Measurements from ENCODE around the gene SMYD1.

SMYD1 gene

DNA sequence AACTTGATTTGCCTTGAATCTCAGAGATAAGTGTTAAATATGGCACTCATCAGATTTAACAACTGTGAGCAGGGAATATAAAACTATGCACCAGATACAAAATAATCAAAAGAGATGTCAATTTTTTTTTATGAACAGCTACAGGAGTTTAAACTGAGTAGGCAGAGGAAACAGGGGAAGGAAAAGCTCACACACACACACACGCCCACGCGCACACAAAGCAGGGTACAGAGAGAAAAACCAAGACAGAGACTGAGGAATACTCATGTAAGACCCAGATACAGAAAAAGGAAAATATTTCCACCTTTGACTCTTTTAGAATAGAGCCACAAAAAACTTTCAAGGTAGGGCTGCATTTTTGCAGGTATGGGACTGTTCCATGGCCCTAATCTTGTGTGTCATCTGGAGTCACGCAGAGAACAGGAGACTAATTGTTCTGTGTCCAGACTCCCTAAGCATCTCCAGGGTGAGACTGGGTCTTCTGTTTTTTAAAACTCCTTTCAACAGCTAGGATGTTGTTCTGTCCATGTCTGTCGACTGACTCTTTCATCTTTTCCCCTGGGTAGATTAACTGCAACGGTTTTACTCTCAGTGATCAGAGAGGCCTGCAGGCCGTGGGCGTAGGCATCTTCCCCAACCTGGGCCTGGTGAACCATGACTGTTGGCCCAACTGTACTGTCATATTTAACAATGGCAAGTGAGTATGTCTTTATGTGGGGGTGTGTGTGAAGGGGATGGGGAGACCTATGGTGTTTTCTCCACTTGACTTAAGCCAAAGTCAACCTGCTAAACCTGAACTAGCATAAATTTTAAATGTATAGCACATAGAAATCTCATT, 23.0 kb downstream of the SMYD1 start:
- peak; percentile 46 to 69 (median 47) for DNase-seq

DNA sequence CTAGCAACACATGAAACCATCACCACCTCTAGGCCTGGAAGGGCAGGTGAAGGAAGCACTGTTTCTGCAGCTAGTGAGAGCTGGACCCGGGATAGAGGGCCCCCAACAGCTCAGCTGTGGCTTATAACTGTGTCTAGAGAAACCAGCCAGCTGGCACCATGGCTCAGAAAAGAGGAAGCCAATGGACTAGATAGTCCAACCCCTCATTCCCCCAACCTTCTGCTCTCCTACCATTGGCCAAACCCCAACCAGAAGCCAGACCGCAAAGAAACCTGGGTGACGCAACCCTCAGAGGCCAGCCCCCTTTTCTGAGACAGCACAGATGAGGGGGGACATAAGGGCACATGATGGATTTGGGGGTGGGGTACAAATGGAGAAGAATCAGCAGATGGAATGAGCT, 24.3 kb downstream of the SMYD1 start:
- DNase-seq: peak in 2 of 3 donors; percentile 5 to 25

DNA sequence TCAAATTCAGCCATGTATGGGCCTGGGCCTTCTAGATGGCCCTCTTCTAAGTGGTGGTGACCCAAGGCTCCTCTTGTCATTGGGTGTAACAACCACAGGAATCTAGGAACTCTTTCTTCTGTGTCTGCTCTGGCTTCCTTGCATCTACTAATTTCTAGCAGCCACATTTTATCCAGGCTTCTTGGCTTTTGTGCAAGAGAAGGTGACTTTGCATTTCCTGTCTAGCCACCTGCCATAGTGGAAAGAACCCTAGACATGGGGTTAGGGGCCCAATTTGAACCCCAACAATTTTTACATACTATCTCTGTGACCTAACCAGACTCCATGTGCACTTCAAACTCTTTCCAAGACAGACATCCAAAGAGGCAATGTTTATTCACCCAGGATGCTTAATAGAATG, 25.1 kb downstream of the SMYD1 start:
- DNase-seq: no peak

DNA sequence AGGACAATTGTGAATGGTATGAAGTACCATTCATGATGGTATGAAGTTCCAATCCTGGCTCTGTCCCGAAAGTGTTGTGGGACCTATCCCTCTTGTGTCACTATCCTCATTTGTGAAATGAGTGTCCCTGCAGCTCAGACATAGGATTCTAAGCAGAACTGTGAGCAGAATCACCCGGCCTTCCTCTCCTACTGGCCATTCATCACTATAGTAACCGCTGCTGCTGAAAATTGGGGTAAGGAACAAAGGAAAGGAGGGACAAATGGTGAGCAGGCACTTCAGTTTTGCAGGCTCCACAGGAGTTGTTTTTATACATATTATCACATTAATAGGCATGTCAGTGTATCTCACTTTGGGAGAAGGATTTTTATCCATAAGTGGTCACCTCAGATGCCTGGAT, 27.4 kb downstream of the SMYD1 start:
- no peak for DNase-seq

DNA sequence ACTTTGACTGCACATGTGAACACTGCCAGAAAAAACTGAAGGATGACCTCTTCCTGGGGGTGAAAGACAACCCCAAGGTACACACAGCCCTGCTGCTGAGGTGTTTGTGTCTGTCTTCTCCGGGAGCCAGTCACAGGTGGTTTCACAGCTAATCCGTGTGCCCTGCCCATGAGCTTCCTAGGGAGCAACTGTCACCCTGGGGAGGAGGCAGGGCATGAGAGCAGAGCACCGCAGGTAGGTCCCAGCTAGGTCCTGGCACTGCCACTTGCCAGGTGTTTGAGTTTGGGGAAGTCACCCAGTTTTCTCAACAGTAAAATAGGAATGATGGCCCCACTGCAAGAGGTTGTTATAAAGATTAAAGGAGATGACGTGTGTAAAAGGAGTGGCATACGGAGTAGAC, 29.1 kb downstream of the SMYD1 start:
- DNase-seq: no peak

DNA sequence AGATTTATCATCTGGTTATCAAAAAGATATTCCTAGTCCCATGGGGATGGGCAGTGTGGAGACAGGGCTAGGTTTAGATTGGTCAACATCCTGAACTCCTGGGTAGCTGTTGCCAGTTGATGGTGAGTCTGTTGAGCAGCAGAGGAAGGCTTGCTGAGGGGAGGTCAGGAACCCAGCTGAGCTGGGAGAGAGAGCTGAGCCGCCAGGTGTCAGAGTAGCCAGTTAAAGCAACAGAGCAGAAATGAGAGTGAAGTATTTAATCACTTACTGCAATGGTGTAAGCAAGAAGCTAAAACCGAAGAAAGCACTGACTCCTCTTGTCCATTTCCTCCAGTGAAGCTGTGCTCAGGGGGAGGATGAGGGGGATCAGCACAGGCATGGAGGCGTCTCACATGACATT, 29.6 kb downstream of the SMYD1 start:
- DNase-seq: no peak

DNA sequence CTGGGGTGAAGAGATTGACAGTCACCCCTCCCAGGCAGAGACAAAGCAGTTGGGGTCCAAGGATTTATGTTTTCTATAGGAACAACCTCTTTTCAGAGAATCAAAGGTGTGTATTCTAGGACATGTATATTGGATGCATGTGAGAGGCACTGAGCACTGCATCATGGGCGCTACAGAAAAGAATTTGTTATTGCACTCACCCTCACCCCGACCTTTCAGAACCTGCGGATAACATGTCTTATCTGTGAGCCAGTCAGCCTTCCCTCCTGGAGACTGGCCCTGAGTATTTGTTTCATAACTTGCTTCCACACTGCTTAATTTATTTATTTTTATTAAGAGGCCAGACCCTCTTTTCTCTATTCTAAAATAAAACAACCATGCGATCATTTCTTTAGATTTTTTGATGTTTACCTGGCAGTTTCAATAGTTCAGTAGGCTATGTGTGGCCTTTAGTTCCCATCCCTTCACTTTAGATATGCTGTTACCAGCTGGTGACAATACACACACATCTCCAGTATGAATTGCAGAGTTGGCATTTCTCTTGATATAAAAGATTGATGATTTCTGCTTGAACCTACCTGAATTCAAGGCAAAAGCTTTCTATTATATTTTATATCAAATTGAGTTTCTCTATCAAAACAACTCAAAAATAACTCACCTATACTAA, 30.4 kb downstream of the SMYD1 start:
- no peak for DNase-seq

DNA sequence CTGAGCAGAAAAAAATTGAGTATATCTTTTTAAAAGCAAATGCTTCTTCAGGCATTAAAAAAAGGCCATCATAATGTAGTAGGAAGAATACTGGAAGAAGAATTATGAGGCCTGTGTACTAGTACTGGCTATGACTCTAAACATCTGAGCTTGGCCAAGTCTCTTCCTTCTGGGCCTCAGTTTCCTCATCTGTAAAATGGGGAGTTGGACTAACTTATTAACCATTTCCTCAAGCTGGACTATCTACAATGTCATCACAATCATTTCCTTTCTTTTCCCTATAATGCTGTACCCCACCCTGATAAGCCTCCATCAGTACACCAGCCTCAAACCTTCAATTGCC, 30.9 kb downstream of the SMYD1 start:
- no peak for DNase-seq

DNA sequence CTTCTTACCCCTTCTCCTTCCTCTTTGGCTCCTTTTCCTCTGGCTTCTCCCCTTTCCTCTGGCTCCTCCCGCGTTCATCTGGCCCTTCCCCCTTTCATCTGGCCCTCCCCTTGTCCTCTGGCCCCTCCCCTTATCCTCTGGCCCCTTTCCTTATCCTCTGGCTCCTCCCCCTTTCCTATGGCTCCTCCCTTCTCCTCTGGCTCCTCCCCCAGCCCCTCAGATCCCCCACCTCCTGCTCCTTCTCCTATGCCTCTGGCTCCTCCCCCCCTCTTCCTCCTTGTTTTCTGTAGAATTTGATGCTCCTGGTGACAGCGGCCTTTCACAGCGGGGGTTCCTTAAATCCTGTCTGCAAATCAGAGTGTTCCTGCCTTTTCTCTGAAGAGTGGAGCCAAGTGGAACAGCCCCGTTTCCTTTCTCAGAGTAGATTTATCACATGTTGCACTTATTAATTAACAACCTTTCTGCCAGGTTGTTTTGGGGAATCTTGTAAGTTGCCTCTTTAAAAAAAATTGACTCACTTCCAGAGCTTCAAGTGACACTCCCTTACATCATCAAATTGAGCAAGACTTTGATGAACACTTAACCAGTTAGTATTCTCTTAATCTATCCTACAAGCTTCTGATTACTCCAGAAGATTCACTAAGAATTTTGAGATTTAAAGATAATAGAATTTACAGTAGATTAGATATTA, 32.3 kb downstream of the SMYD1 start:
- DNase-seq: peak; percentile 26 to 68 (median 66)

DNA sequence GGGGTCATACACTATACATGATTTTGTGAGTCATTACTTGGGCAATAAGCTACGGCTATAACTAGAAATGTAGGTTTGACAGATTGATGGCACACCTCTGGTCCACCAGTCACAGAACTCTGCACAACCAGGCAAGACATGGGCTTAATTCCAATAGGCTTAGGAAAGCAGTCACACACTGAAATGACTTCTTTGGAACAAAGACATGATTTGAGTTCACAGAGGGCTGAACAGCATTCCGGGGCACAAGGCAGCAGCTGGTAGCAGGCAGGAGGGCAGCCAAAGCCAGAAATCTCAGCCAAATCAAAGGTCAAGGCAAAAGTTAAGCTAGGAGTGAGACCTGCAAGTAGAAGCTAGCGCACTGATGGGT, 32.8 kb downstream of the SMYD1 start:
- no peak for DNase-seq

DNA sequence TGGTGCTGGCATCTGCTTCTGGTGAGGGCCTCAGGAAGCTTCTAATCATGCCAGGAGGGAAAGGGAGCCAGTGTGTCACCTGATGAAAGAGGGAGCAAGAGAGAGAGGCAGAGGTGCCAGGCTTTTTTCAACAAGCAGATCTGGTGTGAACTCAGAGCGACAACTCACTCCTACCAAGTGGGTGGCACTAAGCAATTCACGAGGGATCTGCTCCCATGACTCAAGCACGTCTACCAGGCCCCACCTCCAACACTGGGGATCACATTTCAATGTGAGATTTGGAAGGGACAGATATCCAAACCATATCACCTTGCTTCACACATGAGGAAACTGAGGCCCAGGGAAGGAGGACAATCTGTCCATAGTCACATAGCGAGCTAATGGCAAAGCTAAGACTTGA, 41.2 kb downstream of the SMYD1 start:
- no peak for DNase-seq

DNA sequence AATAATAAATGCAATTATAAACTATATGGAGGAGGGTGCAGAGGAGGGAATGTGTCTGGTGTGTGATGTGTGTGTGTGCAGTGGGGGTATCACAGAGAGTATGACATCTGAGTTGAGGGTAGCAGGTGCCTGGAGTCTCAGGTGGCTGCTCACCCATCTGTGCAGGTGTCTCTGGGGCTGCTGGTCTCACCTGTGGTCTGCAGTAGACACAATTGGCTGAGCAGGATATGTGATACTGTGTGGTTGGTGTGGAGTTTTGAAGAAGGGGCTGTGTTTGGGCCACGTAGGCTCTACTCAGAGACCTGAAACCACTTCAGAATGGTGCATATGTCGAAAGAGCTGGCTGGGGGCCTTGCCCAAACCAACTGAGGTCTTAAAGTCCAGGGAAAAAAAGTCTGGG, 43.2 kb downstream of the SMYD1 start:
- no peak for DNase-seq

DNA sequence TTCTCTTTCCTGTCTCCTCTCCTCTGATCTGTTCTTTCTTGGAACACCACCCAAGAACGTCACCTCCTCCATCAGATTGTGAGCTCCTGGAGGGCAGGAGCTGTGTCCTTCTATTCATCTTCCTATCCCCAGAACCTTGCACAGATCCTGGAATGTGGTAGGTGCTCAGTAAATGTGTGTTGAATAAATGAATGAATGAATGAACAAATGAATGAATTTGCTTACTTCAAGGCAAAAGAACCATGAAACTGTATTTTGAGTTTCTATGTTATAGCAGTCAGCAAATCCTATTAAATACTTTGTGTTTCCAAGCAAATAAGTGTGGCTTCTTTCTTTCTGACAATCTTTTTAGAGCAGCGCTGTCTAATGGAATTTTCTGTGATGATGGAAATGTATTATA, 45.4 kb downstream of the SMYD1 start:
- no peak for DNase-seq

DNA sequence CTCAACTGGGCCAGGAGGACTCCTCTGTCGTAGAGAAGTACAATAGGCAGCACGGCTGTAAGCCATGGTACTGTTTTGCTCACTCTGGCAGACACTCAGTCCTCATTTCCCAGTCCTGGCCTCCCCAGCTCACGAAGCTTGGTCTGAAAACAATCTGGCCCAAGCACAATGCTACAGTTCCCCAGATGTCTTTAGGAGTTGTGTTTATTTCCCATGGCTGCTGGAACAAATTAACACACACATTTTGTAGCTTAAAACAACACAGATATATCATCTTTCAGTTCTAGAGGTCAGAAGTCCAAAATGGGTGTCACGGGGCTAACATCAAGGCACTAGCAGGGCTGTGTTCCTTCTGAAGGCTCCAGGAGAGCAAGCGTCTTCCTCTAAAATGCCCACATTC, 47.3 kb downstream of the SMYD1 start:
- DNase-seq: no peak

DNA sequence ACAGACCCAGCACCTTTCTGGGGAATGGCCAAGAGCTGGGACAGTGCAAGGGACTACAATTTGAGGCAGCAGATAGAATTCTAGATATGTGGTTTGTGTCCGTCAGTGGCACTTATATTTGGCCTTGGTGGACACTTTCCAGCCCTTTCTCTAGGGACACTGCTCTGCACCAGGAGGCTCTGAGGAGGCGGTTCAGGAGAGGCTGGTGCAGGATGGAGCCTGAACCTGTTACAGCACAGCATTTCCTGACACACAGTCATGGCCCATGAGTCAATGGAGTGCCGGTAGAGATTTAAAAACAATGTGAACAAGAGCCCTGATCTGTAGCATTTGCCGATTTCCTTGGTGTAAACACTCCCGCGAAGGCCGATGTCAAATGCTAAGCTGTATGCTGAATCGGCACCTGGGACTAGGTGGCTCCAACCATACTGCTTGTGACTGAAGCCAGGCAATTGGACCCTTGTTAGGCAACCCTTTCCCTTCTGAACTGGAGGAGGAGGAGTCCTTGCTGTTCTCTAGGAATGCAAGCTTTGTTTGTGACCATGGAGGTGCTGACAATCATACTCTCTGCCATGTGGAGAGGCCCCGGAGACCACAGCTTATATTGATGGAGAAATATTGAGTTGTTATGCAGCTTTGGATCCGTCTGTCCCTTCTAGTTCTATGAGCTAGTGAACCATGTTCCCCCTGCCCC, 48.3 kb downstream of the SMYD1 start:
- DNase-seq: no peak

DNA sequence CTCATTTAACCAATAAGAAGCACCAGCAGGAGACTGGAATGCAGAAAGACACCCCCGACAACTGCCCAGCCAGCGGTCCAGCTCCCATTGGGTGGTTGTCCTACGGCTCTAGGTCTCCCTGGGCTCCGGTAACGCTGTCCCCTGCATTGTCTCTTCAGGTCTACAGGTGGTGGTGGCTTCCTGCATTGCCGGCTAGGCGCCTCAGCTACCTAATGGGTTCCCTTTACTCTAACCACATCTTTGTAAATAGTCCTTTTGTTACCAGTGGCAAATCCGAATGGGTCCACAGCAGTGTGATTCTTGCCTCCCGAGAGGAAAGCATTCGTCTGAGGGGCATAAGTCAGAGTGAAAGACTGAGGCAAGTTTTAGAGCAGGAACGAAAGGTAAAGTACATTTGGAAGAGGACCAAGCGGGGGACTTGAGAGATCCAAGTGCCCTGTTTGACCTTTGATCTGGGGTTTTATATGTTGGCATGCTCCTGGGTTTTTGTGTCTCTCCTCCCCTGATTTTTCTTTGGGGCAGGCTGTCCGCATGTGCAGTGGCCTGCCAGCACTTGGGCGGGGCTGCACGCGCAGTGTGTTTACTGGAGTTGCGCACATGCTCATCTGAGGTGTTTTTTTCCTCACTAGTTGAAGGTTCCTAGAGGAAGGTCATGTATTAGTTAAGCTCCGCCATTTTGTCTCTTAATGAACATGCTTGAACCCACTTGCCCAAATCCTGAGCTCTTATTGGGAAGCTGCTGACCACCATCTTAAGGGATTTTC, 49.2 kb downstream of the SMYD1 start:
- no peak for DNase-seq

DNA sequence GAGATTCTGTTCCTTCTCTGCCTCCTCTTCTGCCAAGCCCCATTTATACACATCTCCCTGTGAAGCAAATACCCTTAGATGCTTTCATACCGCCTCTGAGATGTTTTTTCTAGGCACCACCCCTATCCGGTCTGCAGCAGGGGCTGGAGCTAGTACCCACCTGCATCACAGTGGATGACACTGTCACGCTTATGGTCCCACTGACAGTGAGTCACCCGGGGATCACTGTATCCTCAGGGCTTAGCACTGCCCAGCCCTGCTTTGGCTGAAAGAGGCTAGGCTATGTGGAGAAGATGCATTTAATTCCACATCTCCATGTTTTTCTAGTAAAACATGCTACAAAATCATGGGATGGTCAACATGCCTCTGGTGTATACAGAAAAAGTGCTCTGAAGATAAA, 50.3 kb downstream of the SMYD1 start:
- no peak for DNase-seq

DNA sequence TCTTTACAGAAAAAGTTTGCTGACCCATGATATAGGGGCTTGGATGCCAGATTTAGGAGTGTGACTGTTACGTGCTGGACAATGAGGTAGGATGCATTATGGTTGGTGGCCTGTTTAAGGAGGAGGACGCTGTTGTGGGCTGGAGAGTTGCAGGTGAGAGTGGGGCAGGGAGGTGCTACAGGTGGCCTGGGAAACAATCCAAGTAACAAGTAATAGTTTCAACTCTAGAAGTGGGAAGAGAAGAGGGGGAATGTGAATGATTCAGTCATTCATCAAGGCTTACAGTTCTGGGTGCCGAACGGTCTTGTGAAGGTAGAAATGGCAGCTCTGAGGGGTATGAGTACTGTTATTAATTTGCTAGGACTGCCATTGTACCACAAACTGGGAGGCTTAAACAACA, 54.1 kb downstream of the SMYD1 start:
- no peak for DNase-seq

DNA sequence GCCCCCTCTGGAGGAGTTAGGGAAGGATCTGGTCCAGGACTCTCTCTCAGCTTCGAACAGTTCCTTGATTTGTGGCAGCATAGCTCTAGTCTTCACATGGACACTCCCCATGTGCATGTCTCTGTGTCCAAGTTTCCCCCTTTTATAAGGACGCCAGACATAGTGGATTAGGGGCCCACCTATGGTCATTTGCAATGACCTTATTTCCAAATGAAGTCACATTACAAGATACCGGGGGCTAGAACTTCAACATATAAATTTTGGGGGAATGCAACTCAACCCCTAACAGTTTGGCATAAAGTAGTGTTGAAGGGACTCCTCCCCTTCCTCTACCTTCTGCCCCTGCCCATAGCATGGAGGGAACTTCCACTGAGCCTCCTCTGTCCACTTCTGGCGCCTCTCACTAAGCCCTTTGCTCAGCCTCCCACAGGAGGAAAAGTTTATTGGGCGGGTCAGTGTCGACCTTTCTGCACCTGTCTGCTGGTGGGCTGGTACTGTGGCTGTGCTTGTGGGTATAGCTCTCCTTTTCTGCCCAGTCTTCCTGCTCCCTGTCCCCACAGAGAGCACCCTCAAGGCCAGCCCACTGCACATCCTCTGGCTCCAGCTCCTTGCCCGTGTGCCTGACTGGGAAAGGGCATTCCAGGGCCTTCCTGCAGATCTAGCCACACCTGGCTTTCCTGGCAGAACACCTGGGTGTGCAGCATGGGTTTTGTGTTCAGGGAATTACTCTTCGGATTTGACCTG, 54.7 kb downstream of the SMYD1 start:
- DNase-seq: no peak

DNA sequence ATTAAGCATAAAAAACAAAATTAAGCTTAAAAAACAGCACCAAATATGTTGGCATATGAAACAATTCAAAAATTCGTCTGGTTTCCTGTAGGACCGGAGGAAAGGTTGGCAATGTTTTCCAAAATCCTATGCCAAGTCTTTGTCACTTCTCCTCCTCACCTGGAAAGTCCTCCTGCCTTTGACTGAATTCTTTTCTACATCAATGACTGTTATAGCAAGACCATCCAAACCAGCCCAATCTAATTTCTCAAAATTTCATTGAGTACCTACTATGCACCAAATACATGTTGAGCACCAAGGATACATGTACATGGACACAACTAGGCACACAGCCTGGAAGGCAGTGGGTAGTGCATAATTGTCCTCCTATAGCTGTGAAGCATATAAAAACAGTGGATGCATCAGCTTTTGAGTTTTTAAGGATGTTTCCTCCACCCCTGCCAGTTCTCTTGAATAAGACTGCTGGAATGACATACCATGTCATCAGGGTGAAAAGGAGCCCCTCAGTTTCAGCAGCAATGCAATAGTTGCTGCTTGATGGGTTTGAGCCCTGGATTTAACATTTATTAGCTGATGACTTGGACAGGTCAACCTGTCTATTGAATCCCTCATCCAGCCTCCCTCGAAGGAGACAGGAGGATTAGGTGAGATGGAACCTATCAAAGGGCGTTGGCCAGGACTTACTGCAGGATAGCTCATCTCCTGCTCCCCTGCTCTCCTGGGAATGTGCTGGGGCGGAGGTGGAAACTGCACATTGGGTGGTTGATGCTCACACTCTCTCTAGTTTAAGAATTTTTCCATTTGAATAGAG, 55.7 kb downstream of the SMYD1 start:
- no peak for DNase-seq

Data from suppressor macrophage treated with lipopolysaccharide for 1 hour (primary cell).